HepG2 (cell line): ENCODE data around the gene PIEZO2. TPM values are rescaled to one million over a fixed set of nuclear protein-coding genes. Genes with fewer than 3 reads are reported as not detected.

Source experiments
- ATAC-seq: fragments of 200-7000 bp; cut with Tn5 transposase; 3 replicates; pipeline ENCODE4 v1.9.1; 2020; ENCODE audit warnings: mild to moderate bottlenecking, moderate library complexity
- BruUV-seq: library from RNA; stranded (reverse); fragments of 400-500 nt; replicated peaks from 2 replicates; lab custom pipeline; 2021; lab: Mats Ljungman, UMichigan
- CTCF ChIA-PET: fragments of 300-600 bp; formaldehyde crosslinking; extraction: SDS; loops from one replicate; lab custom pipeline; 2021; ENCODE audit warnings: low total read pairs, inconsistent platforms, low intra/inter-chr PET ratio; lab: Yijun Ruan, JAX
- POLR2A ChIA-PET: fragments of 350-600 bp; sonication (Branson Sonifier 250); formaldehyde crosslinking; loops from one replicate; lab custom pipeline; 2020; ENCODE audit warnings: antibody characterized with exemption, inconsistent platforms; lab: Yijun Ruan, JAX
- DNase-seq: peaks from one replicate; pipeline ENCODE4 v3.0.0-alpha.2; 2015; ENCODE audit warnings: low spot score
- FAIRE-seq: peaks from 3 replicates; lab custom pipeline; 2011; peaks lifted over from hg19 to GRCh38; lab: Jason Lieb, UNC
- H2AFZ ChIP-seq: one replicate; pipeline ENCODE4 v1.6.1; 2011; ENCODE audit warnings: low read length, inconsistent platforms
- H3K27ac ChIP-seq: fragments of 300-600 bp; 3 replicates; pipeline ENCODE4 v1.8.0; 2011; ENCODE audit warnings: mixed run types, mild to moderate bottlenecking, mixed read lengths, low read length, inconsistent platforms; ENCODE audit not compliant: insufficient read depth; ENCODE audit errors: extremely low read length
- H3K27me3 ChIP-seq, 2 experiments: fragments of 200-600 bp in 1 of 2; 2 replicates in 1 of 2; 3 replicates in 1 of 2; pipeline versions ENCODE4 v1.6.0 to v1.8.0; 2011; ENCODE audit warnings: low read length in 2 of 2, mild to moderate bottlenecking in 2 of 2, moderate library complexity in 2 of 2, inconsistent platforms in 1 of 2; ENCODE audit not compliant: insufficient read depth in 2 of 2, control insufficient read depth in 1 of 2
- H3K36me3 ChIP-seq, 2 experiments: fragments of 200-600 bp in 1 of 2; replicated peaks in 1 of 2; 2 replicates in 1 of 2; 3 replicates in 1 of 2; pipeline versions ENCODE4 v1.5.1 to v1.8.0; 2011; ENCODE audit warnings: low read length in 2 of 2, inconsistent platforms in 1 of 2; ENCODE audit not compliant: insufficient read depth in 2 of 2, control insufficient read depth in 1 of 2
- H3K4me1 ChIP-seq: 2 replicates; pipeline ENCODE4 v1.5.1; 2012; ENCODE audit warnings: low read length, inconsistent platforms; ENCODE audit not compliant: insufficient read depth
- H3K4me2 ChIP-seq: 2 replicates; pipeline ENCODE4 v1.6.0; 2011; ENCODE audit warnings: low read depth, low read length, inconsistent platforms
- H3K4me3 ChIP-seq, 3 experiments: fragments of 200-600 bp in 1 of 3; sonication (generic), shearing (Covaris generic) in 1 of 3; replicated peaks in 1 of 3; 2 replicates each; pipeline ENCODE4 v1.5.1; 2011 to 2016; ENCODE audit warnings: low read length in 3 of 3, inconsistent platforms in 2 of 3, low read depth in 2 of 3, mild to moderate bottlenecking in 2 of 3, control low read depth in 1 of 3, mixed read lengths in 1 of 3; ENCODE audit not compliant: insufficient read depth in 1 of 3
- H3K79me2 ChIP-seq: one replicate; pipeline ENCODE4 v1.6.1; 2011; ENCODE audit warnings: low read length, inconsistent platforms; ENCODE audit not compliant: insufficient read depth
- H3K9ac ChIP-seq: 2 replicates; pipeline ENCODE4 v1.6.0; 2011; ENCODE audit warnings: mild to moderate bottlenecking, low read depth, low read length, inconsistent platforms; ENCODE audit not compliant: insufficient read depth
- H3K9me3 ChIP-seq: 2 replicates; pipeline ENCODE4 v1.5.1; 2012; ENCODE audit warnings: mild to moderate bottlenecking, low read length
- H4K20me1 ChIP-seq: 2 replicates; pipeline ENCODE4 v1.6.0; 2011; ENCODE audit warnings: inconsistent platforms, mild to moderate bottlenecking, low read length, moderate library complexity; ENCODE audit not compliant: insufficient read depth
- ELF4 ChIP-seq: sonication (generic); formaldehyde crosslinking; IDR thresholded peaks from 2 replicates; pipeline ENCODE4 v1.5.0; 2020; ENCODE audit warnings: missing genetic modification reagents, mild to moderate bottlenecking, moderate library complexity, borderline replicate concordance
- HNRNPLL ChIP-seq: fragments of 200-400 bp; formaldehyde crosslinking; IDR thresholded peaks from 2 replicates; pipeline ENCODE4 v1.6.1; 2017; ENCODE audit warnings: mild to moderate bottlenecking, low read depth, low read length; ENCODE audit not compliant: poor library complexity, severe bottlenecking
- HOMEZ ChIP-seq: IDR thresholded peaks from 2 replicates; pipeline ENCODE4 v1.6.1; 2016; ENCODE audit warnings: low read depth
- HOXA9 ChIP-seq: sonication (generic); formaldehyde crosslinking; IDR thresholded peaks from 2 replicates; pipeline ENCODE4 v1.8.1; 2022; ENCODE audit warnings: missing genetic modification reagents, mild to moderate bottlenecking, moderate library complexity, borderline replicate concordance
- NR2F2 ChIP-seq: IDR thresholded peaks from 2 replicates; pipeline ENCODE4 v1.6.1; 2012; ENCODE audit warnings: low read depth, inconsistent platforms, borderline replicate concordance
- PBX3 ChIP-seq: sonication (generic); formaldehyde crosslinking; IDR thresholded peaks from 2 replicates; pipeline ENCODE4 v1.8.1; 2023; ENCODE audit warnings: missing genetic modification reagents, inconsistent platforms, borderline replicate concordance
- SIX4 ChIP-seq: sonication (generic); formaldehyde crosslinking; IDR thresholded peaks from 2 replicates; pipeline ENCODE4 v1.4.0; 2020; ENCODE audit warnings: missing genetic modification reagents
- SMYD3 ChIP-seq: sonication (generic); formaldehyde crosslinking; IDR thresholded peaks from 2 replicates; pipeline ENCODE4 v1.8.1; 2023; ENCODE audit warnings: mild to moderate bottlenecking, missing genetic modification reagents
- TEAD2 ChIP-seq: sonication (generic); formaldehyde crosslinking; IDR thresholded peaks from 2 replicates; pipeline ENCODE4 v1.9.0; 2021; ENCODE audit warnings: missing genetic modification reagents
- ZBTB2 ChIP-seq: sonication (generic); formaldehyde crosslinking; IDR thresholded peaks from 2 replicates; pipeline ENCODE4 v1.8.0; 2022; ENCODE audit warnings: low read depth, missing genetic modification reagents
- ZFYVE20 ChIP-seq: sonication (generic); formaldehyde crosslinking; IDR thresholded peaks from 2 replicates; pipeline ENCODE4 v1.8.0; 2023; ENCODE audit warnings: low read depth, mild to moderate bottlenecking, moderate library complexity, missing genetic modification reagents, borderline replicate concordance
- ZNF563 ChIP-seq: sonication (generic); formaldehyde crosslinking; IDR thresholded peaks from 2 replicates; pipeline ENCODE4 v1.8.0; 2022; ENCODE audit warnings: mild to moderate bottlenecking, moderate library complexity, missing genetic modification reagents
- ZNF781 ChIP-seq: sonication (generic); formaldehyde crosslinking; IDR thresholded peaks from 2 replicates; pipeline ENCODE4 v1.5.1; 2020; ENCODE audit warnings: borderline replicate concordance, mild to moderate bottlenecking, missing genetic modification reagents; ENCODE audit errors: not compliant biosample characterization
- ZNF782 ChIP-seq: sonication (generic); formaldehyde crosslinking; IDR thresholded peaks from 2 replicates; pipeline ENCODE4 v1.4.0; 2020; ENCODE audit warnings: missing genetic modification reagents, mild to moderate bottlenecking, borderline replicate concordance
- ZNF841 ChIP-seq: sonication (generic); formaldehyde crosslinking; IDR thresholded peaks from 2 replicates; pipeline ENCODE4 v1.8.1; 2023; ENCODE audit warnings: missing genetic modification reagents, borderline replicate concordance
- WGBS: methylation state at CpG from one replicate; pipeline ENCODE4 v1.1.6; 2017; ENCODE audit warnings: low lambda C conversion rate; 5-methylcytosine and 5-hydroxymethylcytosine counted together
- in situ Hi-C: cut with HindIII; loops from 2 replicates; pipeline ENCODE4 v1.10.0; 2017; ENCODE audit warnings: low pct_unique_long_range_greater_than_20kb; ENCODE audit not compliant: extremely low pct_ligation_motif_present
- intact Hi-C: fragments of 100-400 bp; cut with micrococcal nuclease; formaldehyde crosslinking; loops from one replicate; pipeline ENCODE4 v1.10.0; 2022; ENCODE audit not compliant: unreplicated experiment
- polyA plus RNA-seq, 8 experiments: library from polyadenylated mRNA; depleted of rRNA in 3 of 8; stranded (reverse) in 7 of 8; unstranded in 1 of 8; fragments of >200 nt; fragmentation: Illumina TruSeq in 4 of 8; extraction: Trizol in 4 of 8; gene quantifications; 2 replicates each; pipeline versions ENCODE4 v1.2.1 to v1.2.3, GENCODE V29; 2011 to 2016; ENCODE audit warnings: low read depth in 4 of 8, missing spikeins in 1 of 8, mixed read lengths in 1 of 8; ENCODE audit not compliant: insufficient read depth in 1 of 8
- total RNA-seq, 5 experiments: library from RNA; depleted of rRNA; stranded (reverse); fragments of >200 nt; fragmentation: Illumina TruSeq; extraction: Trizol; gene quantifications; 2 replicates each; pipeline ENCODE4 v1.2.3, GENCODE V29; 2016; ENCODE audit warnings: low read depth in 1 of 5

The PIEZO2 gene
- total and polyA plus RNA-seq, 2 of the 13 experiments (the other 11 are each of a cell fraction or from before 2014, with no cell fraction given) = 15.2 to 27.2 TPM

GRCh38 chr18:11105463-11105862 is 43.9 kb downstream of the PIEZO2 start:
- H3K9me3 ChIP-seq = no peaks in the 10 kb centered on the region
- H3K36me3 ChIP-seq = no peaks in the 10 kb centered on the region
- in situ Hi-C loops (no loop called here), intact Hi-C loops (no loop called here)
- 73% methylated on average over 6 of the region's 6 CpGs for WGBS
- CTCF ChIA-PET = no interaction called here
- no peak for TF ChIP-seq SMYD3 (CRISPR knock-in tag)
- TF ChIP-seq SIX4 (CRISPR knock-in tag) = no peak
- no peak for TF ChIP-seq ZBTB2 (CRISPR knock-in tag)
- TF ChIP-seq HNRNPLL = no peak
- TF ChIP-seq ZNF782 (CRISPR knock-in tag) = no peak
- no peak for TF ChIP-seq ZNF563 (CRISPR knock-in tag)
- no peaks in the 10 kb centered on the region for H3K27me3 ChIP-seq
- no peaks in the 10 kb centered on the region for H4K20me1 ChIP-seq
- no peak for FAIRE-seq
- no peak overlapping the region for H3K27ac ChIP-seq
- H3K79me2 ChIP-seq = no peaks in the 10 kb centered on the region
- no peak overlapping the region for H3K4me3 ChIP-seq
- no peak for ATAC-seq
- H2AFZ ChIP-seq = no peak overlapping the region
- H3K4me1 ChIP-seq = peaks cover 17% of the 10 kb centered on the region
- BruUV-seq = no TSS peak
- H3K4me2 ChIP-seq = no peak overlapping the region
- POLR2A ChIA-PET = no interaction called here
- H3K9ac ChIP-seq = no peak overlapping the region
- no peak for DNase-seq

GRCh38 chr18:11104307-11104706 is 45.1 kb downstream of the PIEZO2 start:
- no TSS peak for BruUV-seq
- POLR2A ChIA-PET = no interaction called here
- TF ChIP-seq HOXA9 (CRISPR knock-in tag) = no peak
- no peak for TF ChIP-seq ZNF781 (CRISPR knock-in tag)
- TF ChIP-seq ZNF841 (CRISPR knock-in tag) = no peak
- no peak for TF ChIP-seq PBX3 (CRISPR knock-in tag)
- no peak for TF ChIP-seq NR2F2
- TF ChIP-seq ZFYVE20 (CRISPR knock-in tag) = no peak
- no peak for TF ChIP-seq TEAD2 (CRISPR knock-in tag)
- no peak for TF ChIP-seq ELF4
- TF ChIP-seq HOMEZ (CRISPR knock-in tag) = no peak

More at GRCh38 chr18:11104307-11104706, 45.1 kb downstream of the PIEZO2 start:
- no peak overlapping the region for H3K4me2 ChIP-seq
- no peak overlapping the region for H3K4me3 ChIP-seq
- no peak overlapping the region for H3K27ac ChIP-seq
- ATAC-seq (peak; percentile 48; the same call in 2 of the 3 replicates), FAIRE-seq (no peak), DNase-seq (peak; percentile 15)
- H3K27me3 ChIP-seq = no peaks in the 10 kb centered on the region
- H3K9me3 ChIP-seq = no peaks in the 10 kb centered on the region
- WGBS = 89% methylated on average over 3 of the region's 5 CpGs
- in situ Hi-C loops (no loop called here), intact Hi-C loops (no loop called here)
- no peak overlapping the region for H3K9ac ChIP-seq
- H4K20me1 ChIP-seq = no peaks in the 10 kb centered on the region
- no peak overlapping the region for H2AFZ ChIP-seq
- no peaks in the 10 kb centered on the region for H3K79me2 ChIP-seq
- peaks cover 17% of the 10 kb centered on the region for H3K4me1 ChIP-seq
- CTCF ChIA-PET = no interaction called here
- no peaks in the 10 kb centered on the region for H3K36me3 ChIP-seq
